ENCODE results near the gene IRF4.

The IRF4 gene

GRCh38 chr6:443621-444159 is 52.1 kb downstream of the IRF4 start:
- Histone ChIP-seq H4K8ac (ENCODE audit: low read depth, low read length) (no peak overlapping the region), H2BK12ac (ENCODE audit: low read length) (no peak overlapping the region), H3K27ac (ENCODE audit: low read depth, low read length) (no peak overlapping the region), H3K36me3 (ENCODE audit: control insufficient read depth in 1 of 2, insufficient read depth in 2 of 2, low read length in 2 of 2) (no peaks in the 10 kb centered on the region), H3K4me3 (ENCODE audit: low read depth, low read length) (no peak overlapping the region), H3K4me2 (ENCODE audit: low read length) (no peak overlapping the region), H2AFZ (ENCODE audit: insufficient read depth, low read length, poor library complexity) (no peak overlapping the region), H3K79me1 (ENCODE audit: low read length) (no peaks in the 10 kb centered on the region), H3K23ac (ENCODE audit: low read length) (no peak overlapping the region), H3K4me1 (ENCODE audit: control insufficient read depth in 1 of 2, insufficient read depth in 2 of 2, low read length in 2 of 2) (no peaks in the 10 kb centered on the region), H4K91ac (ENCODE audit: low read depth, low read length) (no peak overlapping the region), H3K9me3 (ENCODE audit: insufficient read depth, low read depth, low read length) (peaks cover 1% of the 10 kb centered on the region), H4K12ac (ENCODE audit: low read depth, low read length) (no peak overlapping the region), H2BK5ac (ENCODE audit: low read depth, low read length, poor library complexity) (no peak overlapping the region), H3K27me3 (ENCODE audit: insufficient read depth, low read length) (no peaks in the 10 kb centered on the region), H2BK120ac (ENCODE audit: insufficient read depth, low read length, poor library complexity) (no peak overlapping the region), H2AK5ac (ENCODE audit: low read length) (no peak overlapping the region), H3K4ac (ENCODE audit: low read depth, low read length) (no peak overlapping the region), H3K14ac (ENCODE audit: low read length) (no peak overlapping the region), H3K79me2 (ENCODE audit: control insufficient read depth, insufficient read depth, low read length, poor library complexity) (no peaks in the 10 kb centered on the region), H3K18ac (ENCODE audit: low read length) (no peak overlapping the region), H3K9ac (ENCODE audit: low read length) (no peak overlapping the region)
- no CpG with 5 or more reads among the region's 19 CpGs for WGBS (ENCODE audit: extremely low coverage, insufficient coverage, insufficient read length)
- DNase-seq: no peak

GRCh38 chr6:444653-445275 is 53.2 kb downstream of the IRF4 start:
- Histone ChIP-seq H2BK120ac (ENCODE audit: insufficient read depth, low read length, poor library complexity) (no peak overlapping the region), H3K27me3 (ENCODE audit: insufficient read depth, low read length) (no peaks in the 10 kb centered on the region), H3K4me1 (ENCODE audit: control insufficient read depth in 1 of 2, insufficient read depth in 2 of 2, low read length in 2 of 2) (no peaks in the 10 kb centered on the region), H2AFZ (ENCODE audit: insufficient read depth, low read length, poor library complexity) (no peak overlapping the region), H3K9me3 (ENCODE audit: insufficient read depth, low read depth, low read length) (peaks cover 11% of the 10 kb centered on the region), H3K27ac (ENCODE audit: low read depth, low read length) (no peak overlapping the region), H3K4ac (ENCODE audit: low read depth, low read length) (no peak overlapping the region), H3K23ac (ENCODE audit: low read length) (no peak overlapping the region), H4K8ac (ENCODE audit: low read depth, low read length) (no peak overlapping the region), H4K91ac (ENCODE audit: low read depth, low read length) (no peak overlapping the region), H3K14ac (ENCODE audit: low read length) (no peak overlapping the region), H3K79me1 (ENCODE audit: low read length) (no peaks in the 10 kb centered on the region), H4K12ac (ENCODE audit: low read depth, low read length) (no peak overlapping the region), H3K4me3 (ENCODE audit: low read depth, low read length) (no peak overlapping the region), H2AK5ac (ENCODE audit: low read length) (no peak overlapping the region), H3K79me2 (ENCODE audit: control insufficient read depth, insufficient read depth, low read length, poor library complexity) (no peaks in the 10 kb centered on the region), H3K4me2 (ENCODE audit: low read length) (no peak overlapping the region), H2BK5ac (ENCODE audit: low read depth, low read length, poor library complexity) (no peak overlapping the region), H2BK12ac (ENCODE audit: low read length) (no peak overlapping the region), H3K9ac (ENCODE audit: low read length) (no peak overlapping the region), H3K18ac (ENCODE audit: low read length) (no peak overlapping the region), H3K36me3 (ENCODE audit: control insufficient read depth in 1 of 2, insufficient read depth in 2 of 2, low read length in 2 of 2) (no peaks in the 10 kb centered on the region)
- no CpG with 5 or more reads among the region's 18 CpGs for WGBS (ENCODE audit: extremely low coverage, insufficient coverage, insufficient read length)
- no peak for DNase-seq

- no peaks in the 10 kb centered on the region for H3K36me3 ChIP-seq (ENCODE audit: control insufficient read depth in 1 of 2, insufficient read depth in 2 of 2, low read length in 2 of 2)
- H3K4me3 ChIP-seq (ENCODE audit: low read depth, low read length): no peak overlapping the region
- H3K27me3 ChIP-seq (ENCODE audit: insufficient read depth, low read length): no peaks in the 10 kb centered on the region
- no peak overlapping the region for H3K4ac ChIP-seq (ENCODE audit: low read depth, low read length)
- no peak overlapping the region for H2BK120ac ChIP-seq (ENCODE audit: insufficient read depth, low read length, poor library complexity)
- H2AFZ ChIP-seq (ENCODE audit: insufficient read depth, low read length, poor library complexity): no peak overlapping the region
- WGBS (ENCODE audit: extremely low coverage, insufficient coverage, insufficient read length): no CpG with 5 or more reads among the region's 11 CpGs
- no peak overlapping the region for H3K9ac ChIP-seq (ENCODE audit: low read length)
- H3K9me3 ChIP-seq (ENCODE audit: insufficient read depth, low read depth, low read length): peaks cover 14% of the 10 kb centered on the region
- no peak overlapping the region for H3K23ac ChIP-seq (ENCODE audit: low read length)
- no peak overlapping the region for H3K27ac ChIP-seq (ENCODE audit: low read depth, low read length)
- H3K18ac ChIP-seq (ENCODE audit: low read length): no peak overlapping the region
- no peak for DNase-seq
- no peak overlapping the region for H2AK5ac ChIP-seq (ENCODE audit: low read length)
- no peak overlapping the region for H2BK5ac ChIP-seq (ENCODE audit: low read depth, low read length, poor library complexity)
- H3K79me2 ChIP-seq (ENCODE audit: control insufficient read depth, insufficient read depth, low read length, poor library complexity): no peaks in the 10 kb centered on the region
- no peak overlapping the region for H3K14ac ChIP-seq (ENCODE audit: low read length)
- H4K8ac ChIP-seq (ENCODE audit: low read depth, low read length): no peak overlapping the region
- H2BK12ac ChIP-seq (ENCODE audit: low read length): no peak overlapping the region
- H4K12ac ChIP-seq (ENCODE audit: low read depth, low read length): no peak overlapping the region
- no peak overlapping the region for H3K4me2 ChIP-seq (ENCODE audit: low read length)
- no peaks in the 10 kb centered on the region for H3K79me1 ChIP-seq (ENCODE audit: low read length)
- H3K4me1 ChIP-seq (ENCODE audit: control insufficient read depth in 1 of 2, insufficient read depth in 2 of 2, low read length in 2 of 2): no peaks in the 10 kb centered on the region
- no peak overlapping the region for H4K91ac ChIP-seq (ENCODE audit: low read depth, low read length)
These were observed 54.2 kb downstream of the IRF4 start for GRCh38 chr6:445571-446417.

GRCh38 chr6:446418-447366 is 55.1 kb downstream of the IRF4 start:
- DNase-seq: no peak
- no peak overlapping the region for H4K91ac ChIP-seq (ENCODE audit: low read depth, low read length)
- peaks cover 19% of the 10 kb centered on the region for H3K9me3 ChIP-seq (ENCODE audit: insufficient read depth, low read depth, low read length)
- no peaks in the 10 kb centered on the region for H3K27me3 ChIP-seq (ENCODE audit: insufficient read depth, low read length)
- no peaks in the 10 kb centered on the region for H3K4me1 ChIP-seq (ENCODE audit: control insufficient read depth in 1 of 2, insufficient read depth in 2 of 2, low read length in 2 of 2)
- H2BK12ac ChIP-seq (ENCODE audit: low read length): no peak overlapping the region
- no peak overlapping the region for H3K18ac ChIP-seq (ENCODE audit: low read length)
- H3K14ac ChIP-seq (ENCODE audit: low read length): no peak overlapping the region
- H3K79me2 ChIP-seq (ENCODE audit: control insufficient read depth, insufficient read depth, low read length, poor library complexity): no peaks in the 10 kb centered on the region
- H3K23ac ChIP-seq (ENCODE audit: low read length): no peak overlapping the region
- no peak overlapping the region for H3K4me2 ChIP-seq (ENCODE audit: low read length)
- no peak overlapping the region for H2BK120ac ChIP-seq (ENCODE audit: insufficient read depth, low read length, poor library complexity)
- H3K4ac ChIP-seq (ENCODE audit: low read depth, low read length): no peak overlapping the region
- no CpG with 5 or more reads among the region's 28 CpGs for WGBS (ENCODE audit: extremely low coverage, insufficient coverage, insufficient read length)
- H2BK5ac ChIP-seq (ENCODE audit: low read depth, low read length, poor library complexity): no peak overlapping the region
- H4K8ac ChIP-seq (ENCODE audit: low read depth, low read length): no peak overlapping the region
- H2AK5ac ChIP-seq (ENCODE audit: low read length): no peak overlapping the region
- no peaks in the 10 kb centered on the region for H3K79me1 ChIP-seq (ENCODE audit: low read length)
- no peak overlapping the region for H3K4me3 ChIP-seq (ENCODE audit: low read depth, low read length)
- no peak overlapping the region for H3K27ac ChIP-seq (ENCODE audit: low read depth, low read length)
- no peaks in the 10 kb centered on the region for H3K36me3 ChIP-seq (ENCODE audit: control insufficient read depth in 1 of 2, insufficient read depth in 2 of 2, low read length in 2 of 2)
- no peak overlapping the region for H2AFZ ChIP-seq (ENCODE audit: insufficient read depth, low read length, poor library complexity)
- H4K12ac ChIP-seq (ENCODE audit: low read depth, low read length): no peak overlapping the region
- no peak overlapping the region for H3K9ac ChIP-seq (ENCODE audit: low read length)

Data from trophoblast cell (in vitro differentiated cells and primary cell).